Bone marrow (tissue), 2 donors: Measurements from ENCODE around the gene RNPS1.
"Not testable (repeated sequence)": the region's sequence is repeated elsewhere in the genome, so short reads cannot be mapped to it uniquely, and the experiment has no call there.

Source experiments
- DNase-seq, 2 donors: peaks; one replicate each; lab custom pipeline; 2025; lab: John Stamatoyannopoulos, UW

The RNPS1 gene

GRCh38 chr16:2282866-2283555 is 15.1 kb upstream of the RNPS1 start:
- DNase-seq, result no peak

- no peak for DNase-seq
Observed at GRCh38 chr16:2282262-2282661, 14.3 kb upstream of the RNPS1 start.

GRCh38 chr16:2280981-2281542 is 13.1 kb upstream of the RNPS1 start:
- no peak for DNase-seq

GRCh38 chr16:2280461-2280860 is 12.5 kb upstream of the RNPS1 start:
- DNase-seq, result no peak

- DNase-seq, result no peak
Observed at GRCh38 chr16:2278956-2279800, 11.3 kb upstream of the RNPS1 start.

GRCh38 chr16:2278272-2278608 is 10.3 kb upstream of the RNPS1 start:
- no peak for DNase-seq

GRCh38 chr16:2277466-2278271 is 9.7 kb upstream of the RNPS1 start:
- no peak for DNase-seq

- no peak for DNase-seq
Observed at GRCh38 chr16:2276368-2277195, 8.7 kb upstream of the RNPS1 start.

GRCh38 chr16:2275476-2276367 is 7.8 kb upstream of the RNPS1 start:
- no peak for DNase-seq

GRCh38 chr16:2273931-2274330 is 6.0 kb upstream of the RNPS1 start:
- DNase-seq, result no peak

- no peak for DNase-seq
Observed at GRCh38 chr16:2273484-2273883, 5.6 kb upstream of the RNPS1 start.

GRCh38 chr16:2271848-2272461 is 4.0 kb upstream of the RNPS1 start:
- DNase-seq, result no peak

GRCh38 chr16:2270588-2271470 is 2.9 kb upstream of the RNPS1 start:
- DNase-seq, result no peak

- DNase-seq, result no peak
Observed at GRCh38 chr16:2270070-2270462, 2.1 kb upstream of the RNPS1 start.

GRCh38 chr16:2267505-2267912 is 417 bp downstream of the RNPS1 start:
- DNase-seq, result peak in 1 of 2 donors; percentile 71

- DNase-seq, result not testable (repeated sequence)
Observed at GRCh38 chr16:2266887-2267286, 1.0 kb downstream of the RNPS1 start.

GRCh38 chr16:2263026-2263425 is 4.9 kb downstream of the RNPS1 start:
- not testable (repeated sequence) for DNase-seq

GRCh38 chr16:2260250-2260649 is 7.7 kb downstream of the RNPS1 start:
- DNase-seq, result no peak

- not testable (repeated sequence) for DNase-seq
Observed at GRCh38 chr16:2258530-2258929, 9.4 kb downstream of the RNPS1 start.
